ENCODE results near the gene CPT2.

DNA sequence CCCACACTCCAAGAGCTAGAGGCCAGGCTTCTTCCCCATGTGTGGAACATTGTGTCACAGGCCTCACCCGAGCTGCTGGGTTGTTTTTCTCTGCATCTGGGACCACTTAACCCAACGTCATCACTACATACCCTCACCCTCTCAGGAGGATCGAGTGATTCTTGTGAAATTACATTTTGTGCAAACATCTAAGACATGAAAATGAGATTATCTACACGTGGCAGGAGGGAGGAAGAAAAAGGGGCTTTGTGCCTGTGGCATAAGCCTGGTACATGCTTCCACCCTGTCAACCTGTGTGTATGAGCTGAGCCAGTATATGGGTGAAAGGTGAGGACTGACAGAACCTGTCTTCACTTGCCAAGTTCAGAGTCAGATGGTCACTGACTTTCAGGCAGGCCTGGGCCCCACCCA is 1.6 kb downstream of the CPT2 start:
- TF ChIP-seq POLR2AphosphoS5 (IDR thresholded peaks at IDR 0.05) = no peak
- TF ChIP-seq, protein P1, sequence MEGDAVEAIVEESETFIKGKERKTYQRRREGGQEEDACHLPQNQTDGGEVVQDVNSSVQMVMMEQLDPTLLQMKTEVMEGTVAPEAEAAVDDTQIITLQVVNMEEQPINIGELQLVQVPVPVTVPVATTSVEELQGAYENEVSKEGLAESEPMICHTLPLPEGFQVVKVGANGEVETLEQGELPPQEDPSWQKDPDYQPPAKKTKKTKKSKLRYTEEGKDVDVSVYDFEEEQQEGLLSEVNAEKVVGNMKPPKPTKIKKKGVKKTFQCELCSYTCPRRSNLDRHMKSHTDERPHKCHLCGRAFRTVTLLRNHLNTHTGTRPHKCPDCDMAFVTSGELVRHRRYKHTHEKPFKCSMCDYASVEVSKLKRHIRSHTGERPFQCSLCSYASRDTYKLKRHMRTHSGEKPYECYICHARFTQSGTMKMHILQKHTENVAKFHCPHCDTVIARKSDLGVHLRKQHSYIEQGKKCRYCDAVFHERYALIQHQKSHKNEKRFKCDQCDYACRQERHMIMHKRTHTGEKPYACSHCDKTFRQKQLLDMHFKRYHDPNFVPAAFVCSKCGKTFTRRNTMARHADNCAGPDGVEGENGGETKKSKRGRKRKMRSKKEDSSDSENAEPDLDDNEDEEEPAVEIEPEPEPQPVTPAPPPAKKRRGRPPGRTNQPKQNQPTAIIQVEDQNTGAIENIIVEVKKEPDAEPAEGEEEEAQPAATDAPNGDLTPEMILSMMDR (IDR thresholded peaks at IDR 0.05 in 8 of 11, conservative IDR thresholded peaks at IDR 0.05 in 3 of 11) = no peak

Measured in spleen (tissue), 7 donors.